A549 (cell line): ENCODE measurements around the gene TFF2. TPM values are rescaled to one million over a fixed set of nuclear protein-coding genes. Genes with fewer than 3 reads are reported as not detected.

Source experiments
- ATAC-seq, 2 experiments: fragments of 200-7000 bp in 1 of 2; fragments of >200 bp in 1 of 2; cut with Nextera tagmentation in 1 of 2; cut with Tn5 transposase in 1 of 2; 3 replicates each; pipeline versions ENCODE4 v1.8.0 to v1.9.1; 2018 to 2020; ENCODE audit warnings: mild to moderate bottlenecking in 1 of 2, moderate library complexity in 1 of 2
- CTCF ChIA-PET: fragments of 300-600 bp; sonication (Branson Sonifier 250); formaldehyde crosslinking; extraction: SDS; loops from one replicate; lab custom pipeline; 2021; ENCODE audit warnings: antibody characterized with exemption, inconsistent platforms; lab: Yijun Ruan, JAX
- POLR2A ChIA-PET: fragments of 350-600 bp; formaldehyde crosslinking; extraction: SDS; loops from one replicate; lab custom pipeline; 2021; ENCODE audit warnings: antibody characterized with exemption, inconsistent platforms; lab: Yijun Ruan, JAX
- DNase-seq, 2 experiments: peaks; one replicate each; pipeline versions ENCODE4 v3.0.0 to v3.0.0-alpha.2; 2011 to 2016; ENCODE audit warnings: low read depth in 1 of 2, low spot score in 1 of 2
- FAIRE-seq: peaks from 2 replicates; lab custom pipeline; 2011; peaks lifted over from hg19 to GRCh38; lab: Jason Lieb, UNC
- H3K27ac ChIP-seq, 2 experiments: fragments of >200 bp; sonication (Bioruptor Twin); formaldehyde crosslinking; 3 replicates each; pipeline ENCODE4 v1.5.1; 2016 to 2017
- H3K4me1 ChIP-seq: fragments of >200 bp; sonication (Bioruptor Twin); formaldehyde crosslinking; 3 replicates; pipeline ENCODE4 v1.6.1; 2016
- H3K4me2 ChIP-seq: fragments of >200 bp; sonication (Bioruptor Twin); formaldehyde crosslinking; 3 replicates; pipeline ENCODE4 v1.6.1; 2016
- H3K4me3 ChIP-seq: fragments of >200 bp; sonication (Bioruptor Twin); formaldehyde crosslinking; 3 replicates; pipeline ENCODE4 v1.5.1; 2016
- H3K9me3 ChIP-seq: fragments of >200 bp; sonication (Bioruptor Twin); formaldehyde crosslinking; 3 replicates; pipeline ENCODE4 v1.6.1; 2016
- CBX2 ChIP-seq: fragments of 200-600 bp; sonication (generic); IDR thresholded peaks from 2 replicates; pipeline ENCODE4 v1.6.1; 2016; ENCODE audit warnings: low read depth, mild to moderate bottlenecking, borderline replicate concordance
- CEBPB ChIP-seq, 2 experiments: fragments of >200 bp in 1 of 2; sonication (Bioruptor Twin) in 1 of 2; formaldehyde crosslinking in 1 of 2; IDR thresholded peaks; 2 replicates each; pipeline ENCODE4 v1.6.1; 2012 to 2016
- CHD4 ChIP-seq: fragments of 200-600 bp; sonication (generic); IDR thresholded peaks from 2 replicates; pipeline ENCODE4 v1.6.1; 2016; ENCODE audit warnings: antibody characterized with exemption, mild to moderate bottlenecking, borderline replicate concordance
- TP53 ChIP-seq: fragments of 250-450 bp; sonication (Bioruptor Pico); IDR thresholded peaks from 2 replicates; pipeline ENCODE4 v1.5.0; 2021; ENCODE audit warnings: mild to moderate bottlenecking, moderate library complexity
- WGBS: methylation state at CpG from one replicate; pipeline ENCODE4 v1.1.6; 2017; ENCODE audit errors: missing lambda C conversion rate; 5-methylcytosine and 5-hydroxymethylcytosine counted together
- polyA plus RNA-seq, 4 experiments: library from polyadenylated mRNA; depleted of rRNA in 3 of 4; stranded (reverse); fragments of >200 nt; fragmentation: RNase III in 1 of 4; extraction: RNeasy Plus Mini Kit Qiagen cat#74134 plus additional on column Dnase treatment in 1 of 4; gene quantifications; 2 replicates in 3 of 4; 3 replicates in 1 of 4; pipeline ENCODE4 v1.2.3, GENCODE V29; 2011 to 2017
- TF ChIP-seq, protein P1 (sequence below): fragments of 250-450 bp; sonication (Bioruptor Pico); IDR thresholded peaks from 2 replicates; pipeline ENCODE4 v1.5.0; 2021; ENCODE audit warnings: mild to moderate bottlenecking, moderate library complexity, borderline replicate concordance
- TF ChIP-seq, protein P2 (sequence below): fragments of 250-450 bp; sonication (Bioruptor Pico); IDR thresholded peaks from 2 replicates; pipeline ENCODE4 v1.5.0; 2020; ENCODE audit warnings: low read depth, mild to moderate bottlenecking, moderate library complexity
- TF ChIP-seq, protein P3 (sequence below): fragments of 200-600 bp; sonication (generic); IDR thresholded peaks from 2 replicates; pipeline ENCODE4 v1.6.1; 2016; ENCODE audit warnings: antibody characterized with exemption, mild to moderate bottlenecking, moderate library complexity

The TFF2 gene
- polyA plus RNA-seq, 2 of the 4 experiments (the other 2 are of a cell fraction): not detected

DNA sequence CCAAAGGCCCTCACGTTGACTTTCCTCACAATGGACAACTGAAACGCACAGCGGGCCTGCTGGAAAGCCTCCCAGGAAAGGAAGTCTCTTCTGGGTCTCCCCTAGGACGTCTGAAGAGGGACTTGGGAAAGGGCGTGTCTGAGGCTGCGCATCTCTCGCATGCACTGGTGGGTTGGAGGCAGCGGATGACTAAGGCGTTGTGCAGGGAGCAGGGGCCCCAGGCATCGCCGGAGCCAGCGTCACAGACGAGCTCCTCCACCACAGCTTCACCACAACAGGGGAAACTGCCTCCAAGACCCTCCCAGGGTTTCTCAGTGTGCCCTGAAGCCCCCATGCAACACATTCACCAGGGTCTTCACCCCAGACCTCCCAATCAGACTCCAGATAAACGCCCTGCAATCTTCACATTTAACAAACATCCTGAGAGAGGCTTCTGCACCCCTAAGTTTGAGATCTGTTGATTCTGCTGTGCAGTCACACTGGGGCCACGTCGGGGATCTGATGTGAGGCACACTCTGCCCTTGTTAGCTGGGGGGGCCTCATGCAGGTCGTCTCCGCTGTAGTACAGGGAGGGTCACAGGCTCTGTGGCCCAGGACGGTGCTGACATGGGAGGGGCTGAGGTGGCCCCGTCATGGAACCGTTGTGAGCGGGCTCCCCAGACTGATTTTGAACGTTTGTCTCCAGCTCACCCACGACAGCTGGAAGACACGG lies 22.6 kb upstream of the TFF2 start:
- CTCF ChIA-PET: no interaction called here
- Histone ChIP-seq H3K4me3 (no peak overlapping the region), H3K4me1 (no peaks in the 10 kb centered on the region; the same call in 2 of the 3 replicates), H3K4me2 (no peak overlapping the region), H3K9me3 (no peaks in the 10 kb centered on the region)
- DNase-seq (no peak), ATAC-seq (no peak)
- 69% methylated on average over 15 of the region's 25 CpGs for WGBS
- TF ChIP-seq, protein P1, sequence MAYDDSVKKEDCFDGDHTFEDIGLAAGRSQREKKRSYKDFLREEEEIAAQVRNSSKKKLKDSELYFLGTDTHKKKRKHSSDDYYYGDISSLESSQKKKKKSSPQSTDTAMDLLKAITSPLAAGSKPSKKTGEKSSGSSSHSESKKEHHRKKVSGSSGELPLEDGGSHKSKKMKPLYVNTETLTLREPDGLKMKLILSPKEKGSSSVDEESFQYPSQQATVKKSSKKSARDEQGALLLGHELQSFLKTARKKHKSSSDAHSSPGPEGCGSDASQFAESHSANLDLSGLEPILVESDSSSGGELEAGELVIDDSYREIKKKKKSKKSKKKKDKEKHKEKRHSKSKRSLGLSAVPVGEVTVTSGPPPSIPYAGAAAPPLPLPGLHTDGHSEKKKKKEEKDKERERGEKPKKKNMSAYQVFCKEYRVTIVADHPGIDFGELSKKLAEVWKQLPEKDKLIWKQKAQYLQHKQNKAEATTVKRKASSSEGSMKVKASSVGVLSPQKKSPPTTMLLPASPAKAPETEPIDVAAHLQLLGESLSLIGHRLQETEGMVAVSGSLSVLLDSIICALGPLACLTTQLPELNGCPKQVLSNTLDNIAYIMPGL (CRISPR knock-in tag): no peak
- no peak for TF ChIP-seq TP53 (CRISPR knock-in tag)
- TF ChIP-seq, all 56 proteins: peak for 0
- POLR2A ChIA-PET: no interaction called here
- no peak overlapping the region for H3K27ac ChIP-seq
- FAIRE-seq: no peak

DNA sequence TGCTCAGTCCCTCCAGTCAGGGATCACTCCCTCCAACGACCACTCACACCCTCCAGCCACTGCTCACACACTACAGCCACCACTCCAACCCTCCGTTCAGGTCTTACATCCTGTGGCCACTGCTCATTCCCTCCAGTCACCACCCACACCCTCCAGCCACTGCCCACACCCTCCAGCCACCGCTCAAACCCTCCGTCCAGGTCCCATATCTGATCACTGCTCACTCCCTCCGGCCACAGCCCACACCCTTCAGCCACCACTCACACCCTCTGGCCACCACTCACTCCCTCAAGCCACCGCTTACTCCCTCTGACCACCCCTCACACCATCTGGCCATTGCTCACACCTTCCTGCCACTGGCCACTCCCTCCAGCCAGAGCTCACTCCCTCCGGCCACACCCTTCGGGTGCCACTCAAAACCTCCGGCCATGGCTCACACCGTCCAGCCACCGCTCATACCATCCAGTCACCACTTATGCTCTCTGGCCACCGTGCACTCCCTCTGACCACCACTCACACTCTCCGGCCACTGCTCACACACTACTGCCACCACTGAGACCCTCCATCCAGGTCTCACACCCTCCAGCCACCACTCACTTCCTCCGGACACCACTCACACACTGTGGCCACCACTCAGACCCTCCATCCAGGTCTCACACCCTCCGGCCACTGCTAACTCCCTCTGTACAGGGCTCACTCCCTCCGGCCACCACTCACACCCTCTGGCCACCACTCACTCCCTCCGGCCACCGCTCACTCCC lies 20.3 kb upstream of the TFF2 start:
- TF ChIP-seq, protein P2, sequence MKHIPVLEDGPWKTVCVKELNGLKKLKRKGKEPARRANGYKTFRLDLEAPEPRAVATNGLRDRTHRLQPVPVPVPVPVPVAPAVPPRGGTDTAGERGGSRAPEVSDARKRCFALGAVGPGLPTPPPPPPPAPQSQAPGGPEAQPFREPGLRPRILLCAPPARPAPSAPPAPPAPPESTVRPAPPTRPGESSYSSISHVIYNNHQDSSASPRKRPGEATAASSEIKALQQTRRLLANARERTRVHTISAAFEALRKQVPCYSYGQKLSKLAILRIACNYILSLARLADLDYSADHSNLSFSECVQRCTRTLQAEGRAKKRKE (CRISPR knock-in tag): no peak
- TF ChIP-seq, protein P1 (CRISPR knock-in tag): no peak
- ChIA-PET CTCF (no interaction called here), POLR2A (no interaction called here)
- H3K27ac ChIP-seq: no peak overlapping the region
- no peak overlapping the region for H3K4me3 ChIP-seq
- peaks cover 15% of the 10 kb centered on the region for H3K4me1 ChIP-seq
- no peaks in the 10 kb centered on the region for H3K9me3 ChIP-seq
- FAIRE-seq (no peak), ATAC-seq (no peak), DNase-seq (no peak)
- no peak overlapping the region for H3K4me2 ChIP-seq
- WGBS: 87% methylated on average over 18 of the region's 18 CpGs

DNA sequence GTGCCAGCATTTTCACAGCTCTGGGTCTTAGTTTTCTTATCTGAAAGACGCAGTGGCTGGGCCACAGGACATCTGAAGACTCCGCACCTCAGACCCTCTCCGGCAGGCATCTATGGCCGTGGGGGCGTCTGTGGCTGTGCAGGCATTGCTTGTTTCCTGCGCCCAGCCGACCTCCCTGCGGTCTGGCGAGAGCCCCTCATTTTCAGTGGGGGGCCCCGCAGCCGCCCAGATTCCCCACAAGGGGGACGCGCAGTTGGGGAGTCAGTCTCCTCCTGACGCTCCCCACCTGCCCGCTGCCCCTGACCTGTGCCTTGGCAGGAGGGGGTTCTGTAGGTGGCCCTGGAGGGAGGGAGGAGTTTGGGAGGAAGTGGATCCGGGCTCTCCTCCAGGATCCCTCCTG lies 19.0 kb upstream of the TFF2 start:
- Histone ChIP-seq H3K9me3 (no peaks in the 10 kb centered on the region), H3K27ac (no peak overlapping the region), H3K4me1 (peaks cover 19% of the 10 kb centered on the region), H3K4me2 (no peak overlapping the region), H3K4me3 (no peak overlapping the region)
- ChIA-PET CTCF (interaction anchor here (0.9 kb wide), 1 partner anchor 9 kb away, joined by 3 read pairs; no protein-coding TSS in a partner anchor), POLR2A (no interaction called here)
- FAIRE-seq: no peak
- no peak for TF ChIP-seq CEBPB (IDR thresholded peaks at IDR 0.05)
- TF ChIP-seq, protein P2 (CRISPR knock-in tag): no peak
- no peak for TF ChIP-seq CBX2
- no peak for TF ChIP-seq CHD4
- TF ChIP-seq, protein P3, sequence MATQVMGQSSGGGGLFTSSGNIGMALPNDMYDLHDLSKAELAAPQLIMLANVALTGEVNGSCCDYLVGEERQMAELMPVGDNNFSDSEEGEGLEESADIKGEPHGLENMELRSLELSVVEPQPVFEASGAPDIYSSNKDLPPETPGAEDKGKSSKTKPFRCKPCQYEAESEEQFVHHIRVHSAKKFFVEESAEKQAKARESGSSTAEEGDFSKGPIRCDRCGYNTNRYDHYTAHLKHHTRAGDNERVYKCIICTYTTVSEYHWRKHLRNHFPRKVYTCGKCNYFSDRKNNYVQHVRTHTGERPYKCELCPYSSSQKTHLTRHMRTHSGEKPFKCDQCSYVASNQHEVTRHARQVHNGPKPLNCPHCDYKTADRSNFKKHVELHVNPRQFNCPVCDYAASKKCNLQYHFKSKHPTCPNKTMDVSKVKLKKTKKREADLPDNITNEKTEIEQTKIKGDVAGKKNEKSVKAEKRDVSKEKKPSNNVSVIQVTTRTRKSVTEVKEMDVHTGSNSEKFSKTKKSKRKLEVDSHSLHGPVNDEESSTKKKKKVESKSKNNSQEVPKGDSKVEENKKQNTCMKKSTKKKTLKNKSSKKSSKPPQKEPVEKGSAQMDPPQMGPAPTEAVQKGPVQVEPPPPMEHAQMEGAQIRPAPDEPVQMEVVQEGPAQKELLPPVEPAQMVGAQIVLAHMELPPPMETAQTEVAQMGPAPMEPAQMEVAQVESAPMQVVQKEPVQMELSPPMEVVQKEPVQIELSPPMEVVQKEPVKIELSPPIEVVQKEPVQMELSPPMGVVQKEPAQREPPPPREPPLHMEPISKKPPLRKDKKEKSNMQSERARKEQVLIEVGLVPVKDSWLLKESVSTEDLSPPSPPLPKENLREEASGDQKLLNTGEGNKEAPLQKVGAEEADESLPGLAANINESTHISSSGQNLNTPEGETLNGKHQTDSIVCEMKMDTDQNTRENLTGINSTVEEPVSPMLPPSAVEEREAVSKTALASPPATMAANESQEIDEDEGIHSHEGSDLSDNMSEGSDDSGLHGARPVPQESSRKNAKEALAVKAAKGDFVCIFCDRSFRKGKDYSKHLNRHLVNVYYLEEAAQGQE: no peak
- no peak for ATAC-seq
- 82% methylated on average over 10 of the region's 16 CpGs for WGBS
- DNase-seq: no peak
